GM21825 (cell line): ENCODE results near the gene MORC2.

ENCODE experiments used
- ATAC-seq: cut with Tn5 transposase; IDR thresholded peaks from one replicate; pipeline ENCODE4 v1.9.1; 2021; ENCODE audit warnings: mild to moderate bottlenecking, moderate library complexity; ENCODE audit not compliant: unreplicated experiment

The MORC2 gene

DNA sequence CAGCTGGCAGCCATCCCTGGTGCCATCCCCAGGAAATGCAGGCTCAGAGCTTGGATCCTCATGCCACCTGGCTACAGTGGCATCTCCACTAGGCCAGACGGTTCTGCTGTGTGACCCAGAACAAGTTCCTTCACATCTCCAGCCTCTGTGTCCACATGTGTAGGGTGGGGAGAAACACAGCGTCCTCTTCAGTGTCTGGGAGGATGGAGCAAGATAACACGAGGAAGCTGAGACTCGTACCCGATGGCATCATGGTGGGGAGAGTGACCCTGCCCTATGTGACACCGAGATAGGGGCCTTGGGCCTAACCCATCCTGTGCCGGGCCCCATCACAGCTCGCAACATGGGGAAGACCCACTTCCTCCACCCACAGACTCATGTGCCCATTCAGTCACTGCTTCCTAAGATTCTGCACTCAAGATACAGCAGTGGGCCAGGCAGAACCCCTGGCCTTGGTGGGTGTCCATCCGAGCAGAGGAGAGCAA is 78.5 kb downstream of the MORC2 start:
- ATAC-seq = no peak

DNA sequence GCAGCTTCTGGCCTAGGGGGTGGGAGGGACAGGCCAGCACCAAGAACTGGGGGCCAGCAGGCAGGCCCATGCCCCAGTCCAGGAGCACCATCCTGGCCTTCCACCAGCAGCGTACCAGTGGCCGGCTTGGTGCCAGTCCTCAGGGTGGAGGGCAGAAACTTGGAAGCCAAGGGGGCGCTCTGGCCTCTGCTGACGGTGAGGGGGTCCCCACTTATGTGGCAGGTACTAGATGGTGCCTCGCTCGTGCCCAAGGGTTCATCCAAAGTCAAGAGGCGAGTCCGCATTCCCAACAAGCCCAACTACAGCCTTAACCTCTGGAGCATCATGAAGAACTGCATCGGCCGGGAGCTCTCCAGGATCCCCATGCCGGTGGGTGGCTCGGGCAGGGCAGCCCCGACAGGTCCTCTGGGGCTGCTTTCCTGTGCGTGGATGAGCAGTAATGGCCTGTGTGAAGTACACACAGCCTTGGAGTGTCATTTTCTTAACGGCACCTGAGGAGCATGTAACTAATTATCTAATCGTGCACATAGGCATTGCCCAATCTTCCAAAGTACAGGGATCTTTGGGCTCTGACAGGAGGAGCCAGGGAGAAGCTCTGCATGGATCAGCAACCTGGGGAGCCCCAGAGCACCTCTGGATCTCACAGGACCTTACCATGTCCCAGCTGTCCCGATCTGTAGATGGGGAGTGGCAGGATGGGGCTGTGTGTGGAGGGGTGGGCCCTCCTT is 79.1 kb downstream of the MORC2 start:
- ATAC-seq = no peak

DNA sequence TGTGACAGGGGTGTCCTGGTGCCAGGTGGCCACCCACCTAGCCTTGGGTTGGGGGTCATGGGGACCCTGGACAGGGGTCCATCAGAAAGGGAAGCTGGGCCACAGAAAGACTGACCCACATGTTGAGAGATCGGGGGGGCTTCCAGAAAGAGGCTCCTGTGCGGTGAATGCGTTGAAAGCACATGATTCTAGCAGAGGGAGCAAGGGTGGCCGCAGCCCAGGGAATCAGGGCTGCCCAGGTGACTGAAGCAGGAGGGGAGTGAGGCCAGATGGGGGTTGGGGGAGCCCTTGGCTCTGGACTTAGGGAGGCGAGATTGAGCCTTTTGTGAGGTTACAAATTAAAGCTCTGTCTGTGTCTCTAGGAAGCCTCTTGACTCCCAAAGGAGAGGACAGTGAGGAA is 80.7 kb downstream of the MORC2 start:
- ATAC-seq = no peak

DNA sequence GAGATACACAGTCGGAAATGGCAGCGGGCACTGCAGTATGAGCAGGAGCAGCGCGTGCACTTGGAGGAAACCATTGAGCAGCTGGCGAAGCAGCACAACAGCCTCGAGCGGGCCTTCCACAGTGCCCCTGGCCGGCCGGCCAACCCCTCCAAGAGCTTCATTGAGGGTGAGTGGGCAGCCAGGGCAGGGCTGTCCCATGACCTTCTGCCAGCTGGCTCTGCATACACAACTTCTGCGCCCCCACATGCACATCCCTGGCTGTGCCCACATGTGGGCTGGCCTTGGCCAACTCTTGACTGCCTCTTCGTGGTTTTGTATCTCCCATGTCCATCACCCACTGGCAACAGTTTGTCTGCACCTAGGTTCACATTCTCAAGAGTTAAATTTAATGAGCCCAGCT is 81.1 kb downstream of the MORC2 start:
- no peak for ATAC-seq

DNA sequence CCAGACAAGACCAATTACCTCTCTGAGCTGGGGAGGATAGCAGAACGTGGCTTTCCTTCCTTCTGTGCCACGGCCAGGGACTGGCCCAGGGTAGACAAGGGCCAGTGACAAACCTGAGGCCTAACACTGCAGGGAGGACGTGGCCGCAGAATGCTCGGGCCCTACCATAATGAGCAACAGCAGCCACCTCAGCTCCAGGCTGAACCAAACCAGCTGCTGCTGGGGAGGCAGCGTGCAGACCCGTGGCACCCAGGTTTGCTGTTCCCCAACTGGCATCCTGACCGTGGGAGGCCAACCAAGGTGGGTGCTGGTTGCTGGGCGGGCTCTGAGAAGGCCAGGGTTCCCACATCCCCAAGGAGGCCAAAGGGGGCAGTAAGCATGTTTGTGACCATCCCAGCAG is 83.0 kb downstream of the MORC2 start:
- no peak for ATAC-seq

DNA sequence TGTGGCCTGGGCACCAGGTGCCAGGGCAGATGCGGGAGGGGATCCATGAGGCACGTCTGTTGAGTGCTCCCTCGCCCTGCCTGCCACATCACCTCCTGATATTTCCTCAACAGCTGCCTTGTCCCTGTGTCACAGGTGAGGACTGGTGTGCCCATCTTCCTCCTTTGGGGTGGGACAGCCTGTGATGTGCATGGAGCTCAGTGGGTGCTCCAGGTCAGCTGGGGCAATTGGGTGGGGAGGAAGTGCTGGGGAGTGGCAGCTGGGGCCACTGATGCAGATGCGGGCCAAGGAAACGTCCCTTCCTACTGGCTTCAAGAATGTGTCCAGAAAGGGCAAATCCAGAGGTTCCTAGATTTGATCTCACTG is 83.6 kb downstream of the MORC2 start:
- ATAC-seq = no peak

DNA sequence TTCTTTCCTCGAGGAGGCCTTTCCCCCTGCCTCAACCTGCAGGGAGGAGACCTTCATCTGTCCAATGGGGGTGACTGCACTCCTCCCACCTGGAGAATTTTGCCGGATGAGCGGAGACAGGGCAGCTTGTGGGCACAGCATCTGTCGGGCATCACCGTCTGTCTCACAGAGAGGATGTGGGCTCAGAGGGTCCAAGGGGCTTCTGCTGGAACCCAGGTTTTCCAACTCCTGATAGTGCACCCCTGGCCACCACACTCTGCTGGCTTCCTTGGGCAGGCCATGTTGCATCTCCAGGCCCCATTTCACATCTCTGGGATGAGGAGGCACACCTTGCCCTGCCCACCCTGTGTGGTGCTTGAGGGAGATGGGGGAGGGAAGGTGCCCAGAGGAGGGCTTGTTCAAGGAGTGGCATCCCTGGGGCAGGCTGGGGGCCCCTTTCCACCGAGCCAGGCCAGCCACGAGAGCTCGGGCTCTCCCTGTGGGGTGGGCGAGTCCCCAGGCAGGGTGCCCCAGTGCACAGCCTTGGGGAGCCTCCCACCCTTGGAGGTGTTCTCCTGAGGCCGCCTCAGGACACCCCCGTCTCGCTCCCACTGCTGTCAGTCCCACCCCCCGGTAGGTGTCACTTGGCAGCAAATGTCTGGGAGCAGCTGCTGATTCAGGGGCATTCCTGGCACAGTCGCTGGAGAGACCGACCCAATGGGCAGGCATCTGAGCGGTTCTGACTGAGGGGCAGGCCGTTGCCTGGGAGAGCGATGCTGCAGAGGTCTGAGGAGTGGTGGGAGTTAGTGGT is 84.2 kb downstream of the MORC2 start:
- no peak for ATAC-seq

DNA sequence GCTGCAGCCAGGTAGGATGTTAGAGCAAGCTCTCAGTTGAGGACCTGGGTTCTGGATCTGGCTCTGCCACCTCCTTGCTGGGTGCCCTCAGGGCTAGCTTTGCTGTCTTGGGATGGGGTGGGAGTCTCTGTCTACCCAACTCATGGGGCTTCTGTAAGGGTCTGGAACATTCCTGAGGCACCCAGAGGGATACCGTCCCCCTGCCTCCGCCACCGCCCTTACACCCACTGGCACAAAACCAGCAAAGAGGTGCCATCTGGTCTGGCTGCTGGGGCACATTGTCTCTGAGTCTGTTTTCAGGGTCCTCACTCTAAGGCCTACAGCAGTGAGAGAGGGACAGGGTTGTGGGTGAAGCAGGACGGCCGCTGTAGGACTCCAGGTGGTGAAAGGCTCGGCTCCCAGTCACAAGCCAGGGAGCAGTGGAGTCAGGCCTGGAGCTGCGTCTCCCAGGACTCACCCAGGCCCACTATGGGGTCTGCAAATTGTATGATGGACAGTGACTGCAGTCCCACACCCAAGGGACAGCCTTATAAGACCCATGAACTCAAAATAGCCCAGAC is 84.9 kb downstream of the MORC2 start:
- ATAC-seq = no peak

DNA sequence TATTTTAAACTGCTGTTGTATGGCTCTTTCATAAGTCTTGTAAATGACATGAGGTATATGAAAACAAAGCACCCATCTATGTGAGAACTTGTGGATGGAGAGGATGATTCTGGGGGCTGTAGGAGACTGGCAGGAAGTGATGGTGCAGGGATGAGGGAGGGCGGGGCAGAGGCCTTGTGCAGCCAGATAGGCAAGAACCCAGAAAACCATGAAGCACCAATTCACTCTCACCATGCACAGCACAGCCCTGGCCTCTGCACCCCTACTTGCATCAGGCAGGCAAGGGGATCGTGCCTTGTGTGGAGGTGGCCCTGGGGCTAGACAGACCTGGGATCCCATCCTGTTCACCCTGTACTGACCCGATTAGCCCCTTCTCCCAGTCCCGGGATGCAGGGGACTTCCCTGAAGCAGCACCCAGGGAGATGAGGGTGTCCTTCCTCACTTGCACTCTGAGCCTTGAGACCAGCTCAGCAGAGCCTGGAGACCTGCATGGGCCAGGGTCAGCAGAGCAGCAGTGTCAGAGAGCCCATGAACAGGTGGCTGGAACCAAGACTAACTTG is 85.5 kb downstream of the MORC2 start:
- no peak for ATAC-seq

DNA sequence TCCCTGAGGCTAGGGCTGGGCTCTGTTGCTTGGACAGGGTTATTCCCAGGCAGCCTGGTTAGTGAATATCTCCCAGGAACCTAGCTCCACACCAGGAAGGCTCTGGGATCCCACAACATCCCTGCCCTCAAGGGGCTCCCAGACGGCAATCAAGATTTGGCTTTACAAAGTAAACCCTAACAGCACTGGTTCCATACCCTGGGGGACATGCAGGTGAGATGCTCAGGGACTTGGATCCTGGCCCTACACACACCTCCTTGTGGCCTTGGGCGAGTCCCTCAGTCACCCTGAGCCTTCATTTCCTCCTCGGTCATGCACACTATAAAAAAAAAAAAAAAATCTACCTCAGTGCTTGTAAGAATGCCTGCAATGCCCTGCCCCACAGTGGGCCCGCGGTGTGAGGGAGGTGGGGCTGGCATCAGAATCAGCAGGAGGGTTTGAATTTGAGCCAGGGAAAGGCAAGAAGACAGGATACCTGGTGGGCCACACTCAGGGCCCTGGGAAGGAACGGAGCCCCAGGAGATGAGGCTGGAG is 86.3 kb downstream of the MORC2 start:
- no peak for ATAC-seq

DNA sequence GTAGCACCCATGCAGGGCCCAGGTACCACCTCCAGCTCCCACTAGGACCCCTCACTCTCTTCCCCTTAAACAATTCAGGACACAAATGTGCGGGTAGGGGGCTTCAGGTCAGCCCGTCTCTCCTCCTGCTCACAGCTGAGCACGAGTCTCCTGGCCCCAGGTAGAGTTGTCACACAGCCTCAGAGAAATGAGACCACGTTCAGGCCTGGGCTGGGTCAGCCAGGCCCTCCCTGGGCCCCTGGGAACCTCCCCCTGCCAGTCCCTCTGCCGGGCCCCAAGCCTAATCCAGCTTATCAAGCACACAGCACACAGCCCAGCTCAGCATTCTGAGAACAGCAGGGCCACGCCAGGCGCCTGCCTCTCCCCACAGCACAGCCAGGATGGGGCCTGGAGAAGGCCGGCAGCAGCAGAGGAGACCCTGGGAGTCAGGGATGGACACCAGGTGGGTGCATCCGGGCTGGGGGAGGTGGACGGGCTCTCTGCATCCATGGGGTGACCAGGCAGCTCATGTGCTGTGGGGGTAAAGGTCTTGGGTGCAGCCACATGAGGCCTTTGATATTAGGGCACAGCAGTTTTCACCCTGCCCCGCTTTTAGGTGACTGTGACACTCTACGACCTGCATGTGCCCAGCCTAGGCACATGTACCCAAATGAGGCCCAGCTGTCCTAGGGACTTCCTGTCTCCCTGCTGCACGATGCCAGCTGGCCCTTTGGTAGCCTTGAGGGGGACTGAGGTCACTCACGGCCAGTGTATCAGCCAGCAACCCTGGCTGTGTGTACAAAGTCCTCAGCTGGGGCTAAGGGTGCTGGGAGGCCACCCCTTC is 87.0 kb downstream of the MORC2 start:
- ATAC-seq = no peak

DNA sequence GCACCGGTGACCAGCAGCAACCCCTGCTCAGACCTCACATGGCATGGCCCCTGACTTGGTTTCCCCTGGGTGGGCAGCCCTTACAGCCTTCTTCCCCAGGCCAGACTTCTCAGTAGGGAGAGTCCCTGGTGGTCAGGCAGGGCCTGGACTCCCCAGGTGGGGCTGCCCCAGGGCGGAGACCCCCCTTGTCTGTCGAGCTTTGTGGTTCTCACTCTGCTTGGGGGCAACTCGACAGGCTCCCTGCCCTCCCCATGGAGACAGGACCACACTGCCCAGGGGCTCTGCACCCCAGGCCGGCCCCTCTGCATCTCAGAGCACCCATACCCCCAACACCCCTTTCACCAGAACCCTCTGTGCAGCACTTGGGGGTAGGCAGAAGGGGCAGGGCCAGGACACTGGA is 87.7 kb downstream of the MORC2 start:
- ATAC-seq = no peak

DNA sequence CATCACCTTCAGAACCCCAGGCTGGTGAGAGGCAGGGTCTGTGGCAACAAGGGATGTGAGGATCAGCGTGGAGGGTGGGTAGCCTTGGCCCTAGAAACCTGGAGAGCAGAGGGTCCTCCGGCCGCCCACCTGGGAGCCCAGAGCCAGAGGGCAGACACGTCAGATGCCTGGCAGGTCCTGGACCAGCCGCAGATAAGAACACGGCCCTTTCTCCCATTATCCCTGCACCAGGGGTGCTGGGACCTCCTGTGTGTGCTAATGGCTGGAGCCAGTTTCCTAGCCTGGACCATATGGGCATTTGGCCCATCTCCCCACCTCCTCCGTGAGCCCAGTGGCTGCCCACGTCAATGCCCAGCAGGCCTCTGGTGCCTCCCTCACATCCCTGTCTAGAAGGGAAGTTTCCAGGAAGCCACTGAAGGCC is 88.4 kb downstream of the MORC2 start:
- no peak for ATAC-seq

DNA sequence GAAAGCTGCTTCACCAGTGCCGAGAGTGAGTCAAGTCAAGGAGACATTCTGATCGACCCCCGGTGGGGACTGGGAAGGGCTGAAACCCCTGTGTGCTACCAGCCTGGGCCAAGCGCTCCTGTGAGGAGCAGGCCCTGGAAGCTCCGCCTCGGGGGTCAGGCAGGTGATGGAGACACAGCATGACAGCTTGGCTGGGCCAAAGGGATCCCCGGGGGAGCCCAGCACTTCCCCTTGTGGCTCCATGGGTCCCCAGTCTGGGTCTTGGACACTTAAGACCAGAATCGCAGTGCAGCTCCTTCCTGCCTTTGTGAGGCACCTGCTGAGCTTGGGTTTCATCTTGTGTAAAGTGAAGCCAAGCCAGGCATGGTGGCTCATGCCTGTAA is 89.2 kb downstream of the MORC2 start:
- no peak for ATAC-seq

DNA sequence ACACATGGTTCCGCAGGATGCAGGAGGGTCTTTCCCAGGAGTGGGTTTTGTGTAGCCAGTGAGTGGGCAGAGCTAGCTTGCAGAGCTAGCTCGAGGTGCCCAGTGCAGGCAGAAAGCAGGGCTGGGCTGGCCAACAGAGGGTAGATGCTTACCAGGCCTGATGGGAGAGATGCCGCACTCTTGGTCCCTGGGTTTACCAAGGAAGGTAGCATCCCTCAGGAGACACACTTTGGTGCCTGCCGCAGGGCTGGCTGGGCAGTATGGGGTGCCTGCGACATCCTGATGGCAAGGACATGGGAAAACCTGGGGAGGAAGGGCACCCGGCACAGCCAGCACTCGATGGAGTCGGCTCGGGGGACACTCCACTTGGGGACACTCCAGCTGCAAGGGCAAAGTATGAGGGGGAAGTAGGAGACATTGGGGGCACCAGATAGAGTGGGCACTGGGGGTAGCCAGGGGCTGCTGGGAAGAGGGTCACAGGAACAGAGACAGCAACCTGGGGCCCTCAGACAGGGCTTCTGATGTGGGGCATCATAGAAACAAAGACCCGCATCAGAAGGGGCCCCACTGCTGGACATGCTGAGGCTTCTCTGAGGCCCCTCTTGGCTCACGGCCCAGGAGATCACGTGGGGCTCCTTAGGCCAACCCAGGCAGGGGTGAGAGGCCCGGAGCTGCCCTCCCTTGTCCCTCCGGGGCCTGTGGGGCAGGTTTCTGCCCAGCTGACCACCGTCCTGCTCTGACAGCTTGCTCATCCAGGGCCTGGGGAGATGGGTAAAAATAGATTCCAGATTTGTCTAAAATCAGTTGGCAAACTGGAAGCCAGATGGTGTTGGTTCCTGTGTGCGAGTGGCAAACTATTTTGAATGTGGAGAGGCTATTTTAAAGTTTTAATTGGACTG is 89.8 kb downstream of the MORC2 start:
- ATAC-seq = no peak

DNA sequence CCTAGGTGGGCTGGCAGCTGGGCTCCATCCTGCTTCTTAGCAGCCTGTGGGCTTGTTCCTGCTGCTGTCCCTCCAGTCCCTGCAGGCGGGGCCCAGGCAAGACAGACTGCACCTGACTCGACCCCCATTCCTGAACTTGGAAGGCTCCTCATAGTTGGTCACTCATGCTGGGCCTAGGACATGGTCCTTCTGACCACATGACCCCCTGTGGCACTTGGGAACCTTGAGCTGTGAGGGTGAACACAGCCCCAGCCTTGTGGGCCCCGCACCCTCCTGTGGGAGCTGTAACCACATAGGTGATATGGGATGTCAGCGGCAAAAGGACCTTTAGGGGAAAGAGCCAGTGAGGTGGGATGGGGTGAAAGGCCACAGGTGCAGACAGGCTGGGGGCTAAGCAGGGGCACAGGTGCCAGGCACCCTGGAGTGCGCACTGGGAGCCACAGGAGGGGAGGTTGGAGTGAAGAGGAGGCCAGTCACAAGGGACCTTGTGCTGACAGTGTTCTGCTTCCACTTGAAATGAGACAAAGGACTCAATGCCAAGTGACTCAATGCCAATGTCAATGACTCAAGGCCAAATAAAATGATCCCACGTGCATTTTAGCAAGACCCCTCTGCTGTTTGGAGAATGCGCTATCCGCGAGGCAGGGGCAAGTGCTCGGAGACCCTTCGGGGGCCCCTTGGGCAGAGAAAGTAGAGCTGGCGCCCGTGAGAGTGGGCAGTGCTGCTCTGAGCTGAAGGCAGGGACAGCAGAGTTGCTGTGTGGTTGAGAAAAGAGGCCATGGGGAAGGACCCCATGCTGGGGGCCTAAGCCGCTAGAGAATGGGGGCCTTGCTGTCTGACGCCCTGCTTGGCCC is 90.7 kb downstream of the MORC2 start:
- ATAC-seq = no peak

DNA sequence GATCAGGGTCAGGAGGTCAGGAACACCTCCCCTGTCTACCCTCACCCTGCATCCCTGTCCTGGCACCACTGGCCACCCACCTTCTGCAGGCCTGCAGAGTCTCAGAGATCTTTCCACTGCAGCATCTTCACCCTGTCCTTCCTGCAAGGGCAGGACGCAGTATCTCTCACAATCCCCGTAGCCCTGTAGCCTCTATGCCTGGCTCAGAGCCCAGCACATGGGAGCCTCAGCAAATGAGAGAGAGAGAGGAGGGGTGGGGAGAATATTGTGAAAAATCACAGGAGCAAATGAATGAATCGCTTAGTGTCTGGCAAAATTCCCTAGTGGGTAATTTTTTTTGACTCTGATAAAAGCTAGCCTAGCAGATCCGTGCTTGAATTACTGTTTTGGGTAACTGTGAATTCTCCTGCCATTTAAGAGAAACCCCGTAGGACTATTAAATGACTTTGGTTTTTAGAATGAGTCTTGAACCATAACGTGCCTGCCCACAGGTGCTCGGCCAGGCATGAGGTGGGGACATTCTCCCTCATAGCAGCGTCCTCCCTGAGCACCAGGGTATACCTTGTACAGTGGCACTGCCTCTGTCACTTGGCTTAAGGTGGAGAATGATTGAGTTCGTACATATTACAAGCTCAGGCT is 91.5 kb downstream of the MORC2 start:
- ATAC-seq = no peak

DNA sequence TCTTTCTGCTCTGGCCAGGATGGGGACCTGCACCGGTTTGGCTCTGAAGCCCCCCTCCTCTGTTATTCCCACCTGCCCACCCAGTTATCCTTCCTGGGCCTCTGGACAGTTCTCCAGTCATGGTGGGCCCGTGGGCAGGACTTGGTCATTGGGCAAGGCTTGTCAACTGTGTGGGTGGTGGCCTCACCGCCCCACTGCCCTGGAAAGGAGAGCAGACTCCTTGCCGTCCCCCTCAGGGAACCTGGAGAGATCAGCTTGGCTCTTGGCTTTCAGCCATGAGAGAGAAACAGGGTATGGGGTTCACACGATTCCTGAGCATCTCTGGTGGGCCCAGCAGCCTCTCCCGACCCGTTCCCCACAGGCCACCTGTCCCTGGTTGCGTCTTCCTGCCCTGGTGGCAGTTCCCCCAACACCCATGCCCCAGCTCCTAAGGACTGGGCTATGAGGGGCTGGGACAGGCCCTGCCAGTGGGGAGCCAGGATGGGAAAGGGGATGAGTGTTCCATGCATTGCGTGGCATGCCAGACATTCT is 92.3 kb downstream of the MORC2 start:
- no peak for ATAC-seq
